Measurements from ENCODE around the gene SNX17. TPM values are rescaled to one million over a fixed set of nuclear protein-coding genes. Genes with fewer than 3 reads are reported as not detected.

The SNX17 gene
- total RNA-seq, 1 experiment from 2014 or later = 108 TPM

GRCh38 chr2:27390822-27391679, 20.6 kb downstream of the SNX17 start:
- Mint-ChIP-seq H3K36me3 (ENCODE audit: insufficient read depth, unreplicated experiment) (peaks cover 50% of the 10 kb centered on the region), H3K4me3 (ENCODE audit: unreplicated experiment) (no peak overlapping the region), H3K9me3 (ENCODE audit: unreplicated experiment) (no peaks in the 10 kb centered on the region), H3K27me3 (ENCODE audit: insufficient read depth, unreplicated experiment) (no peaks in the 10 kb centered on the region), H3K4me1 (ENCODE audit: low read depth, unreplicated experiment) (no peaks in the 10 kb centered on the region), H3K27ac (ENCODE audit: unreplicated experiment) (no peak overlapping the region)
- no TSS peak for BruUV-seq (replicated peaks)
- no peaks in the 10 kb centered on the region for H3K9me3 ChIP-seq
- no peaks in the 10 kb centered on the region; the same call in 1 of the 2 replicates for H3K36me3 ChIP-seq (ENCODE audit: control insufficient read depth, insufficient read depth, low read length)
- no peak for TF ChIP-seq CTCF (IDR thresholded peaks at IDR 0.05; ENCODE audit: insufficient read depth in 1 of 2, low read depth in 1 of 2, low read length in 1 of 2, severe bottlenecking in 1 of 2, unreplicated experiment in 1 of 2)
- H3K4me3 ChIP-seq (ENCODE audit: low read depth, low read length) = no peak overlapping the region
- ChIA-PET CTCF (no interaction called here), POLR2A (no interaction called here)
- H3K27me3 ChIP-seq (replicated peaks; ENCODE audit: control insufficient read depth, insufficient read depth, low read length) = no peaks in the 10 kb centered on the region
- intact Hi-C loops (cut with micrococcal nuclease; ENCODE audit: unreplicated experiment) = no loop called here
- H3K4me1 ChIP-seq = no peaks in the 10 kb centered on the region
- no peak for DNase-seq

DNA sequence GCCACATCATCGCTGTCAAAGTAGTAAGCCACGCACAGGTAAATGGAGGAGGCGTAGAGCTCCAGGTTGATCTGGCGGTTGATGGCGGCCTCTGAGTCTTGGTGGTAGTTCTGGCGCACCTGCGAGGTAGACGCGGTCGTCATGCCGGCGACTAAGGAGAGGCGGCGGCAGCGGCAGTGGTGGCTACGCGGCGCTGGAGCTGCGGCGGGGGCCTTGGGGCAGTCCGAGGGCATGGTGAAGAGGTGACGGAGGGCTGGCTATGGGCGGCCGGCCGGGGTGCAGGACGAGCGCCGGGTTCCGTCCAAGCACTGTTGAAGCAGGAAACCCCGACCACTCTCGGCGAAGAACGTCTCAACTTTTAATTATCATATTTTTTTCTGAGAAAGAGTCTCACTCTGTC, 22.8 kb downstream of the SNX17 start:
- Mint-ChIP-seq H3K27me3 (ENCODE audit: insufficient read depth, unreplicated experiment) (no peaks in the 10 kb centered on the region), H3K9me3 (ENCODE audit: unreplicated experiment) (no peaks in the 10 kb centered on the region), H3K4me3 (ENCODE audit: unreplicated experiment) (no peak overlapping the region), H3K36me3 (ENCODE audit: insufficient read depth, unreplicated experiment) (peaks cover 51% of the 10 kb centered on the region), H3K27ac (ENCODE audit: unreplicated experiment) (no peak overlapping the region), H3K4me1 (ENCODE audit: low read depth, unreplicated experiment) (no peaks in the 10 kb centered on the region)
- DNase-seq = no peak
- POLR2A ChIA-PET = no interaction called here
- no peaks in the 10 kb centered on the region for H3K27me3 ChIP-seq (replicated peaks; ENCODE audit: control insufficient read depth, insufficient read depth, low read length)
- CTCF ChIA-PET = no interaction called here
- H3K36me3 ChIP-seq (ENCODE audit: control insufficient read depth, insufficient read depth, low read length) = no peaks in the 10 kb centered on the region; the same call in 1 of the 2 replicates
- H3K9me3 ChIP-seq = no peaks in the 10 kb centered on the region
- no TSS peak for BruUV-seq (replicated peaks)
- no peaks in the 10 kb centered on the region for H3K4me1 ChIP-seq
- H3K4me3 ChIP-seq (ENCODE audit: low read depth, low read length) = no peak overlapping the region
- no peak for TF ChIP-seq CTCF (IDR thresholded peaks at IDR 0.05; ENCODE audit: insufficient read depth in 1 of 2, low read depth in 1 of 2, low read length in 1 of 2, severe bottlenecking in 1 of 2, unreplicated experiment in 1 of 2)
- intact Hi-C loops (cut with micrococcal nuclease; ENCODE audit: unreplicated experiment) = no loop called here

DNA sequence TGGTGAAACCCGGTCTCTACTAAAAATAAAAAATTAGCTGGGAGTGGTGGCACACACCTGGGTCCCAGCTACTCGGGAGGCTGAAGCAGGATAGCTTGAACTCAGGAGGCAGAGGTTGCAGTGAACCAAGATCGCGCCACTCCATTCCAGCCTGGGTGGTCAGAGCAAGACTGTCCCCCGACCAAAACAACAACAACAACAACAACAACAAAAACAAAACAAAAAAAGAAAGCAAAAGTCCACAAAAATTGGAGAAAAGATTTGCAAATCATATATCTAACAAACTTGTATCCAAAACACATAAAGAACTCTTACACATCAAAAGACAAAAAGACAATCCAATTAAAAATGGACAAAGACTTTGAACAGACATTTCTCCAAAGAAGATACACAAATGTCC, 28.5 kb downstream of the SNX17 start:
- H3K4me1 Mint-ChIP-seq (ENCODE audit: low read depth, unreplicated experiment) = no peaks in the 10 kb centered on the region
- no peaks in the 10 kb centered on the region for H3K9me3 Mint-ChIP-seq (ENCODE audit: unreplicated experiment)
- DNase-seq = no peak
- Histone ChIP-seq H3K4me3 (ENCODE audit: low read depth, low read length) (no peak overlapping the region), H3K36me3 (ENCODE audit: control insufficient read depth, insufficient read depth, low read length) (no peaks in the 10 kb centered on the region; the same call in 1 of the 2 replicates), H3K4me1 (no peaks in the 10 kb centered on the region), H3K27me3 (replicated peaks; ENCODE audit: control insufficient read depth, insufficient read depth, low read length) (no peaks in the 10 kb centered on the region), H3K9me3 (no peaks in the 10 kb centered on the region)
- H3K36me3 Mint-ChIP-seq (ENCODE audit: insufficient read depth, unreplicated experiment) = peaks cover 46% of the 10 kb centered on the region
- H3K27ac Mint-ChIP-seq (ENCODE audit: unreplicated experiment) = no peak overlapping the region
- no peaks in the 10 kb centered on the region for H3K27me3 Mint-ChIP-seq (ENCODE audit: insufficient read depth, unreplicated experiment)
- no peak overlapping the region for H3K4me3 Mint-ChIP-seq (ENCODE audit: unreplicated experiment)
- ChIA-PET CTCF (no interaction called here), POLR2A (no interaction called here)
- no peak for TF ChIP-seq CTCF (IDR thresholded peaks at IDR 0.05; ENCODE audit: insufficient read depth in 1 of 2, low read depth in 1 of 2, low read length in 1 of 2, severe bottlenecking in 1 of 2, unreplicated experiment in 1 of 2)
- BruUV-seq (replicated peaks) = no TSS peak
- intact Hi-C loops (cut with micrococcal nuclease; ENCODE audit: unreplicated experiment) = no loop called here

Measured in Caco-2 (cell line).